Panc1 (cell line): ENCODE results near the gene RAB3B. TPM values are rescaled to one million over a fixed set of nuclear protein-coding genes. Genes with fewer than 3 reads are reported as not detected.
A peak's percentile ranks its signal among the peaks of the same experiment; 100 is the strongest.
"Not testable (repeated sequence)": the region's sequence is repeated elsewhere in the genome, so short reads cannot be mapped to it uniquely, and the experiment has no call there.

ENCODE experiments used
- ATAC-seq: fragments of 200-7000 bp; cut with Tn5 transposase; 2 replicates; pipeline ENCODE4 v1.9.1; 2020; ENCODE audit warnings: mild to moderate bottlenecking, moderate library complexity
- BruUV-seq: library from RNA; stranded (reverse); fragments of 400-500 nt; replicated peaks from 2 replicates; lab custom pipeline; 2021; lab: Mats Ljungman, UMichigan
- CTCF ChIA-PET: fragments of 300-600 bp; sonication (Branson Sonifier 250); formaldehyde crosslinking; loops from one replicate; lab custom pipeline; 2022; ENCODE audit warnings: antibody characterized with exemption; lab: Charles Lee
- POLR2A ChIA-PET: fragments of 300-600 bp; sonication (Branson Sonifier 250); formaldehyde crosslinking; loops from one replicate; lab custom pipeline; 2022; ENCODE audit warnings: antibody characterized with exemption; lab: Charles Lee
- DNase-seq: peaks from one replicate; pipeline ENCODE4 v3.0.0-alpha.2; 2010; ENCODE audit warnings: low read depth, low spot score
- H3K27ac ChIP-seq: 2 replicates; pipeline ENCODE4 v1.5.1; 2011; ENCODE audit warnings: mild to moderate bottlenecking, low read length, inconsistent platforms
- H3K27me3 ChIP-seq: fragments of 200-500 bp; sonication (Bioruptor generic); 2 replicates; pipeline ENCODE4 v1.6.0; 2014; ENCODE audit warnings: low read length, inconsistent platforms; ENCODE audit not compliant: control insufficient read depth, insufficient read depth
- H3K36me3 ChIP-seq: fragments of 200-500 bp; sonication (Bioruptor generic); 2 replicates; pipeline ENCODE4 v1.5.1; 2014; ENCODE audit warnings: inconsistent platforms, mild to moderate bottlenecking, low read length, moderate library complexity; ENCODE audit not compliant: control insufficient read depth, insufficient read depth
- H3K4me1 ChIP-seq: 2 replicates; pipeline ENCODE4 v1.5.1; 2011; ENCODE audit warnings: inconsistent platforms, mild to moderate bottlenecking, low read length, moderate library complexity; ENCODE audit not compliant: control insufficient read depth, insufficient read depth
- H3K4me3 ChIP-seq, 2 experiments: 2 replicates each; pipeline ENCODE4 v1.5.1; 2011 to 2012; ENCODE audit warnings: low read depth in 2 of 2, low read length in 2 of 2, mild to moderate bottlenecking in 2 of 2, inconsistent platforms in 1 of 2, moderate library complexity in 1 of 2
- H3K9me3 ChIP-seq: fragments of 200-500 bp; sonication (Bioruptor generic); 2 replicates; pipeline ENCODE4 v1.5.1; 2014; ENCODE audit warnings: low read depth, mild to moderate bottlenecking, inconsistent platforms, low read length, moderate library complexity; ENCODE audit not compliant: control insufficient read depth, insufficient read depth
- POLR2AphosphoS5 ChIP-seq: IDR thresholded peaks from 2 replicates; pipeline ENCODE4 v1.6.1; 2012; ENCODE audit warnings: mild to moderate bottlenecking, low read depth, low read length, moderate library complexity
- SIN3A ChIP-seq: IDR thresholded peaks from 2 replicates; pipeline ENCODE4 v1.6.1; 2012; ENCODE audit warnings: low read depth, mild to moderate bottlenecking, low read length, moderate library complexity, borderline replicate concordance; ENCODE audit not compliant: insufficient read depth
- TCF7L2 ChIP-seq: IDR thresholded peaks from 2 replicates; pipeline ENCODE4 v1.6.1; 2011; ENCODE audit warnings: mild to moderate bottlenecking, low read depth, low read length, inconsistent platforms
- in situ Hi-C: cut with HindIII; loops from 2 replicates; pipeline ENCODE4 v1.10.0; 2016; ENCODE audit warnings: low sequenced_read_pairs, low pct_unique_long_range_greater_than_20kb
- intact Hi-C: fragments of 100-400 bp; cut with micrococcal nuclease; formaldehyde crosslinking; loops from one replicate; pipeline ENCODE4 v1.10.0; 2022; ENCODE audit not compliant: unreplicated experiment
- total RNA-seq: library from RNA; stranded (reverse); gene quantifications from one replicate; pipeline ENCODE4 v1.2.1, GENCODE V29; 2021; ENCODE audit not compliant: unreplicated experiment
- TF ChIP-seq, protein P1 (sequence below), 2 experiments: IDR thresholded peaks; 2 replicates each; pipeline ENCODE4 v1.6.1; 2011 to 2012; ENCODE audit warnings: low read depth in 2 of 2, control low read depth in 1 of 2, low read length in 1 of 2, mild to moderate bottlenecking in 1 of 2, moderate library complexity in 1 of 2; ENCODE audit not compliant: insufficient read depth in 1 of 2
- TF ChIP-seq, protein P2 (sequence below): fragments of 450-650 bp; IDR thresholded peaks from 2 replicates; pipeline ENCODE4 v1.5.1; 2017; ENCODE audit warnings: mild to moderate bottlenecking

The RAB3B gene
- total RNA-seq, 1 experiment from 2014 or later, result 1.2 TPM

DNA sequence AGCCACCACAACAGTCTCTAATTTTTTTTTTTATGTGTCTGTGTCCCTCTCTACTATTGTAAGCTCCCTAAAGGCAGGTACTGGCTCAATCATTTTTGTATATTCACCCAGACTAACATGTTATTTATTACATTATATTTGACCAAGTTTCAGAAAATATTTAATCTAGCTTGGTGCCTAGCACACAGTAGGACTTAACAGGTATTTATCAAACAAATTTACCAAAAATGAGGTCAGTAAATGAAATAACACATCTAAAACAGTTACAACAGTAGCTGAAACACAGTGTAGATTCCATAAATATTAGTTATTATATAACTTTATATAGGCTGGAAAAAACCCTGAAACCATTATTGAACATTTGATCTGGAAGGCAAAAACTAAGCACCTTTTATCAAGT lies 114.7 kb downstream of the RAB3B start:
- in situ Hi-C loops (no loop called here), intact Hi-C loops (no loop called here)
- DNase-seq, result no peak
- ChIA-PET CTCF (interaction anchor here (0.7 kb wide), 1 partner anchor 353 kb away, joined by 3 read pairs; no protein-coding TSS in a partner anchor), POLR2A (interaction anchor here (0.5 kb wide), 1 partner anchor 245 kb away, joined by 3 read pairs; no protein-coding TSS in a partner anchor)
- no TSS peak for BruUV-seq
- Histone ChIP-seq H3K4me3 (peak overlapping the region in 1 of 2 experiments; percentile 94; a peak in 1 of 4 replicates), H3K4me1 (peaks cover 25% of the 10 kb centered on the region), H3K36me3 (peaks cover 4% of the 10 kb centered on the region; the same call in 1 of the 2 replicates), H3K9me3 (no peaks in the 10 kb centered on the region), H3K27ac (no peak overlapping the region; the same call in 1 of the 2 replicates), H3K27me3 (no peaks in the 10 kb centered on the region)
- TF ChIP-seq TCF7L2 (no peak), POLR2AphosphoS5 (no peak), SIN3A (no peak)
- TF ChIP-seq, protein P1, sequence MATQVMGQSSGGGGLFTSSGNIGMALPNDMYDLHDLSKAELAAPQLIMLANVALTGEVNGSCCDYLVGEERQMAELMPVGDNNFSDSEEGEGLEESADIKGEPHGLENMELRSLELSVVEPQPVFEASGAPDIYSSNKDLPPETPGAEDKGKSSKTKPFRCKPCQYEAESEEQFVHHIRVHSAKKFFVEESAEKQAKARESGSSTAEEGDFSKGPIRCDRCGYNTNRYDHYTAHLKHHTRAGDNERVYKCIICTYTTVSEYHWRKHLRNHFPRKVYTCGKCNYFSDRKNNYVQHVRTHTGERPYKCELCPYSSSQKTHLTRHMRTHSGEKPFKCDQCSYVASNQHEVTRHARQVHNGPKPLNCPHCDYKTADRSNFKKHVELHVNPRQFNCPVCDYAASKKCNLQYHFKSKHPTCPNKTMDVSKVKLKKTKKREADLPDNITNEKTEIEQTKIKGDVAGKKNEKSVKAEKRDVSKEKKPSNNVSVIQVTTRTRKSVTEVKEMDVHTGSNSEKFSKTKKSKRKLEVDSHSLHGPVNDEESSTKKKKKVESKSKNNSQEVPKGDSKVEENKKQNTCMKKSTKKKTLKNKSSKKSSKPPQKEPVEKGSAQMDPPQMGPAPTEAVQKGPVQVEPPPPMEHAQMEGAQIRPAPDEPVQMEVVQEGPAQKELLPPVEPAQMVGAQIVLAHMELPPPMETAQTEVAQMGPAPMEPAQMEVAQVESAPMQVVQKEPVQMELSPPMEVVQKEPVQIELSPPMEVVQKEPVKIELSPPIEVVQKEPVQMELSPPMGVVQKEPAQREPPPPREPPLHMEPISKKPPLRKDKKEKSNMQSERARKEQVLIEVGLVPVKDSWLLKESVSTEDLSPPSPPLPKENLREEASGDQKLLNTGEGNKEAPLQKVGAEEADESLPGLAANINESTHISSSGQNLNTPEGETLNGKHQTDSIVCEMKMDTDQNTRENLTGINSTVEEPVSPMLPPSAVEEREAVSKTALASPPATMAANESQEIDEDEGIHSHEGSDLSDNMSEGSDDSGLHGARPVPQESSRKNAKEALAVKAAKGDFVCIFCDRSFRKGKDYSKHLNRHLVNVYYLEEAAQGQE (IDR thresholded peaks at IDR 0.05; ENCODE audit: insufficient read depth in 1 of 2, low read depth in 2 of 2, low read length in 1 of 2), result no peak
- TF ChIP-seq, protein P2, sequence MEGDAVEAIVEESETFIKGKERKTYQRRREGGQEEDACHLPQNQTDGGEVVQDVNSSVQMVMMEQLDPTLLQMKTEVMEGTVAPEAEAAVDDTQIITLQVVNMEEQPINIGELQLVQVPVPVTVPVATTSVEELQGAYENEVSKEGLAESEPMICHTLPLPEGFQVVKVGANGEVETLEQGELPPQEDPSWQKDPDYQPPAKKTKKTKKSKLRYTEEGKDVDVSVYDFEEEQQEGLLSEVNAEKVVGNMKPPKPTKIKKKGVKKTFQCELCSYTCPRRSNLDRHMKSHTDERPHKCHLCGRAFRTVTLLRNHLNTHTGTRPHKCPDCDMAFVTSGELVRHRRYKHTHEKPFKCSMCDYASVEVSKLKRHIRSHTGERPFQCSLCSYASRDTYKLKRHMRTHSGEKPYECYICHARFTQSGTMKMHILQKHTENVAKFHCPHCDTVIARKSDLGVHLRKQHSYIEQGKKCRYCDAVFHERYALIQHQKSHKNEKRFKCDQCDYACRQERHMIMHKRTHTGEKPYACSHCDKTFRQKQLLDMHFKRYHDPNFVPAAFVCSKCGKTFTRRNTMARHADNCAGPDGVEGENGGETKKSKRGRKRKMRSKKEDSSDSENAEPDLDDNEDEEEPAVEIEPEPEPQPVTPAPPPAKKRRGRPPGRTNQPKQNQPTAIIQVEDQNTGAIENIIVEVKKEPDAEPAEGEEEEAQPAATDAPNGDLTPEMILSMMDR, result no peak
- no peak for ATAC-seq

DNA sequence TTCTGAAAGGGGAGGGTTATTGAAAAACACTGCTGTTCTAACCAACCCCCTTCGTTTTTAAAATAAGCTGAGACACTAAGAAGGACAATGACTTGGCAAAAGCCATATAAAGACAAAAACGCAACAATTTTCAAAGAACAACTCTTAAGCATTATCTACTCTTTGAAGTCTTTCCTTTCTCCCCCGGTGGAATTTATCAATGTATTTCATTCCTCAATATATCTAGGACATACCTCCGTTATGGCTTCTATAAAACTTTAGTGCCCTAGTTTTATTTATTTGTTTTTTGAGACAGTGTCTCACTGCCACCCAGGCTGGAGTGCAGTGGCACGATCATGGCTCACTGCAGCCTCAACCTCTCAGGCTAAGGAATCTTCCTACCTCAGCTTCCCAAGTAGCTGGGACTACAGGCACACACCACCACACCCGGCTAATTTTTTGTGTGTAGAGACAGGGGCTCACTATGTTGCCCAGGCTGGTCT lies 115.2 kb downstream of the RAB3B start:
- no peak for ATAC-seq
- Histone ChIP-seq H3K4me1 (peaks cover 25% of the 10 kb centered on the region), H3K36me3 (peaks cover 4% of the 10 kb centered on the region; the same call in 1 of the 2 replicates), H3K9me3 (no peaks in the 10 kb centered on the region), H3K27ac (no peak overlapping the region), H3K27me3 (no peaks in the 10 kb centered on the region), H3K4me3 (peak overlapping the region in 1 of 2 experiments; percentile 25; a peak in 2 of 4 replicates)
- TF ChIP-seq, protein P2, result no peak
- TF ChIP-seq SIN3A (no peak), POLR2AphosphoS5 (no peak), TCF7L2 (no peak)
- TF ChIP-seq, protein P1 (IDR thresholded peaks at IDR 0.05; ENCODE audit: insufficient read depth in 1 of 2, low read depth in 2 of 2, low read length in 1 of 2), result no peak
- no TSS peak for BruUV-seq
- CTCF ChIA-PET, result no interaction called here
- POLR2A ChIA-PET, result no interaction called here
- intact Hi-C loops (no loop called here), in situ Hi-C loops (no loop called here)
- no peak for DNase-seq

DNA sequence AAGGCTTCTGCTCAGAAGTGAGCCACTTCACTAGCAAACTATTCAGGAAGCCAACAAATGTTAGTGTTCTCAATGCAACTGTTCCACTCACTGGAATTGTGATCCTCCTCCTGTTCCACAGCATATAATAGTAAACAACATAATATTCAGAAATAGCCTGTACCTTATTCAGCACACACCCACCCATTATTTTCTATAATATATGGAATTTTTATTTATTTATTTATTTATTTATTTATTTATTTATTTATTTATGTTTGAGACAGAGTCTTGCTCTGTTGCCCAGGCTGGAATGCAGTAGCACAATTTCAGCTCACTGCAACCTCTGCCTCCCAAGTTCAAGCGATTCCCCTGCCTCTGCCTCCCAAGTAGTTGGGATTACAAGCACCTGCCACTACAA lies 117.2 kb downstream of the RAB3B start:
- H3K4me3 ChIP-seq, BruUV-seq, H3K9me3 ChIP-seq, H3K27ac ChIP-seq, H3K27me3 ChIP-seq, CTCF ChIA-PET, DNase-seq, H3K36me3 ChIP-seq, in situ Hi-C loops, intact Hi-C loops, ATAC-seq: not testable (repeated sequence)
- POLR2A ChIA-PET, result interaction anchor here (0.7 kb wide), 1 partner anchor 38 kb away, joined by 4 read pairs; no protein-coding TSS in a partner anchor
- peaks cover 21% of the 10 kb centered on the region for H3K4me1 ChIP-seq
